DOHH2 (cell line): ENCODE measurements around the gene PLVAP.

Source experiments
- H3F3A ChIP-seq: fragments of 200-600 bp; sonication (generic), shearing (Covaris generic); 2 replicates; pipeline ENCODE4 v1.6.0; 2016; ENCODE audit warnings: antibody characterized with exemption, mild to moderate bottlenecking; ENCODE audit not compliant: control insufficient read depth, insufficient read depth
- H3K27ac ChIP-seq: fragments of 200-600 bp; sonication (generic); 2 replicates; pipeline ENCODE4 v1.5.1; 2014; ENCODE audit warnings: low read depth, mild to moderate bottlenecking, low read length, moderate library complexity
- H3K27me3 ChIP-seq: fragments of 200-600 bp; sonication (generic); 2 replicates; pipeline ENCODE4 v1.6.1; 2014; ENCODE audit warnings: mild to moderate bottlenecking, low read length, mixed read lengths; ENCODE audit not compliant: control insufficient read depth
- H3K36me3 ChIP-seq: fragments of 200-600 bp; sonication (generic); 2 replicates; pipeline ENCODE4 v1.6.1; 2014; ENCODE audit warnings: mild to moderate bottlenecking, low read length, moderate library complexity, mixed read lengths; ENCODE audit not compliant: control insufficient read depth
- H3K4me1 ChIP-seq: fragments of 200-600 bp; sonication (generic); 2 replicates; pipeline ENCODE4 v1.6.1; 2014; ENCODE audit warnings: mild to moderate bottlenecking, low read length, mixed read lengths; ENCODE audit not compliant: control insufficient read depth
- H3K4me2 ChIP-seq: fragments of 200-600 bp; sonication (generic); 2 replicates; pipeline ENCODE4 v1.6.0; 2014; ENCODE audit warnings: mild to moderate bottlenecking, low read length, moderate library complexity
- H3K4me3 ChIP-seq: fragments of 200-600 bp; sonication (generic); 2 replicates; pipeline ENCODE4 v1.5.1; 2014; ENCODE audit warnings: mild to moderate bottlenecking, low read length, mixed read lengths
- H3K79me2 ChIP-seq: fragments of 200-600 bp; sonication (generic); 2 replicates; pipeline ENCODE4 v1.6.1; 2014; ENCODE audit warnings: mild to moderate bottlenecking, low read length, mixed read lengths; ENCODE audit not compliant: control insufficient read depth
- H3K9me2 ChIP-seq: fragments of 200-600 bp; sonication (generic); replicated peaks from 2 replicates; pipeline ENCODE4 v1.6.1; 2014; ENCODE audit warnings: mild to moderate bottlenecking, low read length, mixed read lengths; ENCODE audit not compliant: control insufficient read depth
- H3K9me3 ChIP-seq: fragments of 200-600 bp; sonication (generic); 2 replicates; pipeline ENCODE4 v1.6.1; 2014; ENCODE audit warnings: antibody characterized with exemption, low read length, mixed read lengths; ENCODE audit not compliant: control insufficient read depth, insufficient read depth
- H4K20me1 ChIP-seq: fragments of 200-600 bp; sonication (generic); 2 replicates; pipeline ENCODE4 v1.6.0; 2014; ENCODE audit warnings: low read depth, mild to moderate bottlenecking, antibody characterized with exemption, low read length, moderate library complexity; ENCODE audit not compliant: control insufficient read depth, insufficient read depth
- EZH2phosphoT487 ChIP-seq: fragments of 200-600 bp; sonication (generic); IDR thresholded peaks from 2 replicates; pipeline ENCODE4 v1.6.1; 2017; ENCODE audit warnings: borderline replicate concordance, mild to moderate bottlenecking, antibody characterized with exemption, low read length, moderate library complexity, mixed read lengths
- TF ChIP-seq, protein P1 (sequence below): fragments of 200-600 bp; sonication (generic); IDR thresholded peaks from one replicate; pipeline ENCODE4 v1.5.1; 2014; ENCODE audit warnings: antibody characterized with exemption, mild to moderate bottlenecking, low read depth, low read length; ENCODE audit not compliant: poor library complexity, severe bottlenecking

Gene PLVAP

DNA sequence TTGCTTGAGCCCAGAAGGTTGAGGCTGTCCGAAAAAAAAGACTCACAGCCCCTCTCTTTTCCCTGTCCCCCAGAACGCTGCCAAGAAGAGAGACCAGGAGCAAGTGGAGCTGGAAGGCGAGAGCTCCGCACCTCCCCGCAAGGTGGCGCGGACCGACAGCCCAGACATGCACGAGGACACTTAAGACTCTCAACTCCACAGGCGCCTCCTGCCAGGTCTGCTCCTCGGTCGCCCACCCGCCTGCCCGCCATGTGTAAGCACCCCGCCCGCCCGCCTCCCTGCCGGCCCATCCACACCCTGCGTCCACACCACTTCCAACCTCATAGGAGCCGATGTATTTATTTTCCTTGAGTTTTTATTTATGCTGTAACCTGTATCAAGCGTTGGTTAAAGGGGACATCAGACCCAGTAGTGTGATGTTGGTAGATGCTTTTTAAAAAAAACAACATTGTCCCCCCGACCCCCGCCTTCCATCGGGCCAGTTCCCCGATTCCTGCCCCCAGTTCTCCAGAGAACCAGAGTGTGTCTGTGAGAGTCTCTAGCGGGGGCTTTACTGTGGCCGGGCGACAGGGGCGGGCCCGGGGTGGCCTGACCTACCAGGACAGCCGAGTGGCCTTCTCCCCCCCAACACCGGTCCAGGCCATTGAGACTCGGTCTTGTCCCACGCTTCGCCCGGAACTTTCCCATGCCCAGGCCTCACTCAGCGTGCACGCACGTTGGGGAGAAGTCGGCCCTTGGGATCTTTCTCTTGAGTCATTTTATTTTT, 57.5 kb downstream of the PLVAP start:
- Histone ChIP-seq H3K36me3 (peaks cover 40% of the 10 kb centered on the region), H3K4me3 (no peak overlapping the region), H3K9me3 (no peaks in the 10 kb centered on the region), H3K4me2 (no peak overlapping the region), H3F3A (no peaks in the 10 kb centered on the region), H4K20me1 (no peaks in the 10 kb centered on the region), H3K79me2 (no peaks in the 10 kb centered on the region), H3K27me3 (no peaks in the 10 kb centered on the region), H3K27ac (no peak overlapping the region), H3K4me1 (peaks cover 11% of the 10 kb centered on the region), H3K9me2 (no peaks in the 10 kb centered on the region)
- no peak for TF ChIP-seq EZH2phosphoT487
- TF ChIP-seq, protein P1, sequence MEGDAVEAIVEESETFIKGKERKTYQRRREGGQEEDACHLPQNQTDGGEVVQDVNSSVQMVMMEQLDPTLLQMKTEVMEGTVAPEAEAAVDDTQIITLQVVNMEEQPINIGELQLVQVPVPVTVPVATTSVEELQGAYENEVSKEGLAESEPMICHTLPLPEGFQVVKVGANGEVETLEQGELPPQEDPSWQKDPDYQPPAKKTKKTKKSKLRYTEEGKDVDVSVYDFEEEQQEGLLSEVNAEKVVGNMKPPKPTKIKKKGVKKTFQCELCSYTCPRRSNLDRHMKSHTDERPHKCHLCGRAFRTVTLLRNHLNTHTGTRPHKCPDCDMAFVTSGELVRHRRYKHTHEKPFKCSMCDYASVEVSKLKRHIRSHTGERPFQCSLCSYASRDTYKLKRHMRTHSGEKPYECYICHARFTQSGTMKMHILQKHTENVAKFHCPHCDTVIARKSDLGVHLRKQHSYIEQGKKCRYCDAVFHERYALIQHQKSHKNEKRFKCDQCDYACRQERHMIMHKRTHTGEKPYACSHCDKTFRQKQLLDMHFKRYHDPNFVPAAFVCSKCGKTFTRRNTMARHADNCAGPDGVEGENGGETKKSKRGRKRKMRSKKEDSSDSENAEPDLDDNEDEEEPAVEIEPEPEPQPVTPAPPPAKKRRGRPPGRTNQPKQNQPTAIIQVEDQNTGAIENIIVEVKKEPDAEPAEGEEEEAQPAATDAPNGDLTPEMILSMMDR = no peak

DNA sequence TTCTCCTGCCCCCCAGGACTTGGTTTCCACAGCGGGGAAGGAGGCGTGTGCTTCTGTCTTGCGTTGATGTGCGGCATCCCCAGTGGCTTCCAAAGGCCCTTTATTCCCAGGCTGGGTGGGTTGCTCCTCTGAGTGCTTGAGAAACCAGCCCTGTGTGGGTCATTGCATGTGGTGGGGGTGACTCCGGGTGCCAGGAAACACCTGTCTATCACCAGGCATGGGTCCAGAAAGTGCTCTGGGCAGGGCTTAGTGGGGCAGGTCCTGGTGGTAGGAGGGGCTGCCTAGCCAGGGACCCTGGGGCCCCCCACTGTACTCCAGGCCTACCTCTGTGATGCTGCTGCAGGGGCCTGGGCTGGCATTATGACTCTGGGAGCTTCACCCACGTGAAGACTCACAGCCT, 58.2 kb downstream of the PLVAP start:
- Histone ChIP-seq H3K36me3 (peaks cover 47% of the 10 kb centered on the region), H3K4me3 (no peak overlapping the region), H3K27me3 (no peaks in the 10 kb centered on the region), H3K9me2 (no peaks in the 10 kb centered on the region), H3K9me3 (no peaks in the 10 kb centered on the region), H3K4me2 (no peak overlapping the region), H3K79me2 (no peaks in the 10 kb centered on the region; the same call in 1 of the 2 replicates), H3K4me1 (peaks cover 7% of the 10 kb centered on the region), H3F3A (no peaks in the 10 kb centered on the region), H3K27ac (no peak overlapping the region), H4K20me1 (no peaks in the 10 kb centered on the region)
- no peak for TF ChIP-seq EZH2phosphoT487
- TF ChIP-seq, protein P1 = no peak

DNA sequence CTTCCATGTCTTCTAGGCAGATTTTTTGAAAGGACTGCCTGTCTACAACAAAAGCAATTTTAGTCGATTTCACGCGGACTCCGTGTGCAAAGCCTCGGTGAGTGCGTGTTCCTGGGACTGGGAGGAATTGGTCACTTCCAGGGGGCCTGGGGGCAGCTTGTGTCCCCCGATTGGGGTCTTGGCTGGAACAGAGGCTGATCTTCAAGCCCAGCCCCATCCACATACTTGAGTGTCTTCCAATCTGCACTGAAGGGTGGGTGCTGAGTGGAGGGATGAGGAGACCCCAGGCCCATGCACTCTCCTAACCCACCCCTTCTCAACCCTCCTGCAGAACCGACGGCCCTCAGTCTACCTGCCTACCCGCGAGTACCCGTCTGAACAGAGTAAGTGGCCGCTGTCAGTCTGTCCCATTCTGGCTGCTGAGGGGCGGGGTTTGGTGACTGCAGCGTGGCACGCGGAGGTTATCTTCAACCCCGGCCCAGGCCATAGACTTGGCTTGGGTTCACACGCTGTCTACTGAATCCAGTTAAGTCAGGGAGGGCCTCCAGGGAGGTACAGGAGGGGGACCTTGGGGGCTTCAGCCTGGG, 63.0 kb downstream of the PLVAP start:
- H3K27ac ChIP-seq = no peak overlapping the region
- H3K9me3 ChIP-seq = no peaks in the 10 kb centered on the region
- H3K9me2 ChIP-seq = no peaks in the 10 kb centered on the region
- peaks cover 10% of the 10 kb centered on the region for H3K4me1 ChIP-seq
- no peak overlapping the region for H3K4me2 ChIP-seq
- TF ChIP-seq, protein P1 = no peak
- TF ChIP-seq EZH2phosphoT487 = no peak
- peaks cover 9% of the 10 kb centered on the region; the same call in 1 of the 2 replicates for H4K20me1 ChIP-seq
- H3K36me3 ChIP-seq = peaks cover 48% of the 10 kb centered on the region
- H3K4me3 ChIP-seq = no peak overlapping the region
- H3F3A ChIP-seq = no peaks in the 10 kb centered on the region
- H3K27me3 ChIP-seq = no peaks in the 10 kb centered on the region
- peaks cover 42% of the 10 kb centered on the region for H3K79me2 ChIP-seq
